GM18526 (cell line): ENCODE data around the gene FHOD3.

Experiments used
- POLR2A ChIP-seq: IDR thresholded peaks from 3 replicates; pipeline ENCODE4 v1.6.1; 2011; ENCODE audit not compliant: insufficient read length; ENCODE audit errors: extremely low read depth

Gene FHOD3

GRCh38 chr18:36757991-36758390, 460.5 kb downstream of the FHOD3 start:
- no peak for TF ChIP-seq POLR2A

- no peak for TF ChIP-seq POLR2A
These were observed 461.1 kb downstream of the FHOD3 start for GRCh38 chr18:36758623-36759022.

GRCh38 chr18:36759167-36759776, 461.8 kb downstream of the FHOD3 start:
- TF ChIP-seq POLR2A: no peak

GRCh38 chr18:36760598-36760997, 463.1 kb downstream of the FHOD3 start:
- no peak for TF ChIP-seq POLR2A

GRCh38 chr18:36761186-36761698, 463.7 kb downstream of the FHOD3 start:
- no peak for TF ChIP-seq POLR2A

DNA sequence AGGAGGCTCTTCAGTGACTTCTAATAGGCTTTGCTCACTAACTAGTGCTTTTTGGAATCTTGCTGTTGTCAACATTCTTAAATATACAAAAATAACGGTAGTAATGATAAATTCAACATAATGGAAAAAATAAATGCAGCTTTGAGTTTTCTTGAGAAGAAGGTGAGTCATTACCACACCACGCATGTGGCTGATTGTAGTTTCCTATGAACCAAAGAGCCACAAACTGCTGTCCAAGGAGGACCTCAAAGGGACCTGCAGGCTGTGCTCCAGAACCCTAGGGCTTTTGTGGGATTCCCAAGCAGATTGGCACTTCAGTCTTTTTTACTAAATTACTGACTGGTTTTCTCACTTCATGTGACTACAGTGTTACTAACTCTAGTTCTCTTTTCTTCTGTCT, 464.6 kb downstream of the FHOD3 start:
- no peak for TF ChIP-seq POLR2A

- no peak for TF ChIP-seq POLR2A
These were observed 469.3 kb downstream of the FHOD3 start for GRCh38 chr18:36766836-36767235.

- no peak for TF ChIP-seq POLR2A
These were observed 471.7 kb downstream of the FHOD3 start for GRCh38 chr18:36769172-36769571.

GRCh38 chr18:36769611-36770314, 472.2 kb downstream of the FHOD3 start:
- no peak for TF ChIP-seq POLR2A

- TF ChIP-seq POLR2A: no peak
These were observed 472.9 kb downstream of the FHOD3 start for GRCh38 chr18:36770315-36770946.

DNA sequence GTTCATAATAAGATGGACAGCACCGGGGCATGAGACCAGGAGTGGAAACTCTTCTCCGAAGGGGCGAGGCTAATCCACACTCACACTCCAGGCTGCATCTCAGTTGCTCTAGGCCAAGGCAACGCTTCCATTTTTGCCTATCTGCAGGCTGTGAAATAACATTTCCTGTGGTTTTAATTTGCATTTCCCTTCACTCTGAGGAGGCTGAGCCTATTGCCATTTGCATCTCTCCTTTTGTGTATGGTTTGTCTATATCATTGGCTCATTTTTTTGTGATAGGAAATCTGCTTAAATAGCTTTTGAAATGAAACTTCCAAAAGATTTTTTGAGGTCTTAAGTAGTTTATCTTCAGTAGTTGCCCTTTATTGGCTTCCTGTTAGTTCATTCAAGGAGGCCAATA, 473.7 kb downstream of the FHOD3 start:
- TF ChIP-seq POLR2A: no peak

DNA sequence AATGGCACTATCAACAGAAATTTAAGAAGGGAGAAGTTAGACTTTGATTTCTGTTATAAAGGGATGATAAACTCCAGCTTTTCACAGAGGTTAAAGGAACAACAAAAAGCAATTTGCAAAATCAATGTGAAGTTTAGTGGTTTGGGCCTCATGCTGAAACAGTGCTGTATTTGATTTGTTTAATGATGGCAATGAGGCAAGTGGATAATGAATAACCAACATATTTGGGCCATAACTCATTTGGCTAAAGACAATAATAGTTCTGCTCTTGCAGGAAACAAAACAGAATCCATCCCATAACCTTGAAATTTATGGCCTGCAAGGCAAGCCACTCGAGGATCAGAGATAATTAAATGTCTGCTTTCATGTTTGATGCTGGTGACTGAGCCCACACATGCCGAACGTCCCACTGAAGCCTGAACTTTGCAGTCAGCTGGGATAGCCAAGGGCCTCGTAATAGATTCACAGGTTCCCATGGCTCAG, 474.8 kb downstream of the FHOD3 start:
- TF ChIP-seq POLR2A: no peak

DNA sequence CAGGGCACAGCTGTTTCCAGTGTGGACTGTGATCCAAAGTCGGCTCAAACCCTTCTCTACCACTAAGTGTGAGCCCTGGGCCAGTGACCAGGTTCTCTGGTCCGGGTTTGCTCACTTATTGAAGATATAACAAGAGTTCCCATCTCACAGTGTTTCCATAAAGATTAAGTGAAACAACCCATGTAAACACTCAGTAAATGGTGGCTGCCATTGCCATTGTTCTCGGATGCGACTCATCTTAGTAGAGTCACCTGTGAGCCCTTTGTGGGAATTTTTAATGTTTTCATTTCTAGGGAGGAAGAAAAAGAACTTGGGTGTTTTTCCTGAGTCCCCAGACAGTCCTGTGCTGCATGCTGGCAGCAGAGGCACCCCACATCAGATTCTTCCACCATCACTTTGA, 477.9 kb downstream of the FHOD3 start:
- TF ChIP-seq POLR2A: no peak

GRCh38 chr18:36776650-36777049, 479.1 kb downstream of the FHOD3 start:
- no peak for TF ChIP-seq POLR2A

DNA sequence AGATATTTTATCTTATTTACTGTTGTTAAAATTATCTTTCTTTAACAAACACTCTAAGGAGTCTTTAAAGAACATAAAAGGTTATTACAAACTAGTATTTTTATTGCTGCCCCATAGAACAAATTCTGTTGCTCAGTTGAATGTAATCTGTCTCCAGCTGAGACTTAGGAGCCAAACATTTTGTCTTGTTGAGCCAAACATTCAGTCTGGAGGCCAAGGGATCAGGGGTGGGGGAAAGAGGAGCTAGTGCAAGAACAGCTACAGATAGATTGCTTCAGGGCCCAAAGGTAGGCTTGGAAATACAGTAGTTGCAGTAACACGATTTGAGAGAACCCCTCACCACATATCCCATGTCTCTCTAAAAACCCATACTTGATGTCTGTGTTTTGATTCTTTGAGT, 480.1 kb downstream of the FHOD3 start:
- TF ChIP-seq POLR2A: no peak

- no peak for TF ChIP-seq POLR2A
These were observed 483.2 kb downstream of the FHOD3 start for GRCh38 chr18:36780748-36781147.
